ENCODE results near the gene ERC2. TPM values are rescaled to one million over a fixed set of nuclear protein-coding genes. Genes with fewer than 3 reads are reported as not detected.

Gene ERC2
- total RNA-seq, 1 experiment from 2014 or later = 0.77 TPM

DNA sequence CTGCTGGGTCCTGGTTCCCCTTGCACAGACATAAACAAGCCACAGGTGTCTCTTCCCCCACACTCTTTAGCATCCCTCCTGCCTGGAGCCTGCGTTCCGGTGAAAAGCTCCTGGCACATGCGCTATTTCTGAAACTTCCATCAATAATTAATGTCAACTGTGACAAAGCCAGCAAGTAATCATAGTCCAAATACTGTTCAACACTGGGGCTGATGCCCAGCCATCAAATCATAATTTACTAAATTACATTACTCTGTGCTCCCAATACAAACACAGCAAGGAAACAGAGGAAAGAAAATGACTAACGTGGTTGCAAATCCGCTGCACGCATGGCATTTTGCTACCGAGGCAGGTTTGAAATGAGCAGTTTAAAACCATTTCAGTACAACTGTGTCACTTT, 294.7 kb downstream of the ERC2 start:
- ATAC-seq = no peak
- Histone ChIP-seq H3K4me1 (ENCODE audit: insufficient read depth, low read length) (no peaks in the 10 kb centered on the region), H3K9me3 (ENCODE audit: low read length) (no peaks in the 10 kb centered on the region), H3K27me3 (ENCODE audit: low read length) (peaks cover 19% of the 10 kb centered on the region; the same call in 1 of the 2 replicates), H3K79me2 (ENCODE audit: low read length) (no peaks in the 10 kb centered on the region), H4K20me1 (ENCODE audit: low read length) (no peaks in the 10 kb centered on the region), H3K36me3 (ENCODE audit: low read depth, low read length) (no peaks in the 10 kb centered on the region), H3K4me2 (ENCODE audit: low read length) (no peak overlapping the region), H2AFZ (ENCODE audit: low read length) (no peak overlapping the region), H3K9ac (ENCODE audit: low read length) (no peak overlapping the region), H3K9me2 (replicated peaks; ENCODE audit: low read length) (no peaks in the 10 kb centered on the region), H3F3A (ENCODE audit: low read length, unreplicated experiment) (no peaks in the 10 kb centered on the region), H3K4me3 (ENCODE audit: low read length) (no peak overlapping the region), H3K27ac (ENCODE audit: low read length) (no peak overlapping the region)
- no TSS peak for BruUV-seq (replicated peaks)
- ChIA-PET CTCF (no interaction called here), POLR2A (ENCODE audit: unreplicated experiment) (no interaction called here)
- no peak for DNase-seq
- intact Hi-C loops (cut with micrococcal nuclease) = no loop called here
- TF ChIP-seq EZH2phosphoT487 (IDR thresholded peaks at IDR 0.05; ENCODE audit: borderline replicate concordance, low read length) (no peak), EZH2 (IDR thresholded peaks at IDR 0.05; ENCODE audit: low read length, unreplicated experiment) (no peak)

DNA sequence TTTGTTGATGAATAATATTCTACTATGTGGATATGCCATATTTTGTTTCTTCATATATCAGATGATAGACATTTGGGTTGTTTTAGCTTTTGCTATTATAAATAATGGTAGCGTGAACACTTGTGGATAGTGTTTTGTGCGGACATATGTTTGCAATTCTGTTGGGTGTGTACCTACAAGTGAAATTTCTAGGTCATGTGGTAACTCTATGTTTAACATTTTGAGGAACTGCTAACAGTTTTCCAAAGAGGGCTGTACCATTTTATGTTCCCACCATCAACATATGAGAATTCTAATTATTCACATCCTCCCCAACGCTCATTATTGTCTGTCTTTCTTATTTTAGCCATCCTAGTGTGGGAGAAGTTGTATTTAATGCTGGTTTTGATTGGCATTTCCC, 303.8 kb downstream of the ERC2 start:
- Histone ChIP-seq H3K36me3 (ENCODE audit: low read depth, low read length) (no peaks in the 10 kb centered on the region), H3K27ac (ENCODE audit: low read length) (no peak overlapping the region), H3F3A (ENCODE audit: low read length, unreplicated experiment) (no peaks in the 10 kb centered on the region), H3K79me2 (ENCODE audit: low read length) (no peaks in the 10 kb centered on the region), H3K27me3 (ENCODE audit: low read length) (no peaks in the 10 kb centered on the region), H2AFZ (ENCODE audit: low read length) (no peak overlapping the region), H3K4me1 (ENCODE audit: insufficient read depth, low read length) (no peaks in the 10 kb centered on the region), H3K9me3 (ENCODE audit: low read length) (no peaks in the 10 kb centered on the region), H3K4me2 (ENCODE audit: low read length) (no peak overlapping the region), H4K20me1 (ENCODE audit: low read length) (no peaks in the 10 kb centered on the region), H3K9me2 (replicated peaks; ENCODE audit: low read length) (no peaks in the 10 kb centered on the region), H3K9ac (ENCODE audit: low read length) (no peak overlapping the region), H3K4me3 (ENCODE audit: low read length) (no peak overlapping the region)
- CTCF ChIA-PET = no interaction called here
- no peak for TF ChIP-seq EZH2 (IDR thresholded peaks at IDR 0.05; ENCODE audit: low read length, unreplicated experiment)
- TF ChIP-seq, protein P1, sequence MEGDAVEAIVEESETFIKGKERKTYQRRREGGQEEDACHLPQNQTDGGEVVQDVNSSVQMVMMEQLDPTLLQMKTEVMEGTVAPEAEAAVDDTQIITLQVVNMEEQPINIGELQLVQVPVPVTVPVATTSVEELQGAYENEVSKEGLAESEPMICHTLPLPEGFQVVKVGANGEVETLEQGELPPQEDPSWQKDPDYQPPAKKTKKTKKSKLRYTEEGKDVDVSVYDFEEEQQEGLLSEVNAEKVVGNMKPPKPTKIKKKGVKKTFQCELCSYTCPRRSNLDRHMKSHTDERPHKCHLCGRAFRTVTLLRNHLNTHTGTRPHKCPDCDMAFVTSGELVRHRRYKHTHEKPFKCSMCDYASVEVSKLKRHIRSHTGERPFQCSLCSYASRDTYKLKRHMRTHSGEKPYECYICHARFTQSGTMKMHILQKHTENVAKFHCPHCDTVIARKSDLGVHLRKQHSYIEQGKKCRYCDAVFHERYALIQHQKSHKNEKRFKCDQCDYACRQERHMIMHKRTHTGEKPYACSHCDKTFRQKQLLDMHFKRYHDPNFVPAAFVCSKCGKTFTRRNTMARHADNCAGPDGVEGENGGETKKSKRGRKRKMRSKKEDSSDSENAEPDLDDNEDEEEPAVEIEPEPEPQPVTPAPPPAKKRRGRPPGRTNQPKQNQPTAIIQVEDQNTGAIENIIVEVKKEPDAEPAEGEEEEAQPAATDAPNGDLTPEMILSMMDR (conservative IDR thresholded peaks at IDR 0.05; ENCODE audit: low read depth, low read length) = no peak
- no peak for TF ChIP-seq EZH2phosphoT487 (IDR thresholded peaks at IDR 0.05; ENCODE audit: borderline replicate concordance, low read length)
- ATAC-seq = no peak
- intact Hi-C loops (cut with micrococcal nuclease) = no loop called here
- POLR2A ChIA-PET (ENCODE audit: unreplicated experiment) = no interaction called here
- DNase-seq = no peak
- no TSS peak for BruUV-seq (replicated peaks)

DNA sequence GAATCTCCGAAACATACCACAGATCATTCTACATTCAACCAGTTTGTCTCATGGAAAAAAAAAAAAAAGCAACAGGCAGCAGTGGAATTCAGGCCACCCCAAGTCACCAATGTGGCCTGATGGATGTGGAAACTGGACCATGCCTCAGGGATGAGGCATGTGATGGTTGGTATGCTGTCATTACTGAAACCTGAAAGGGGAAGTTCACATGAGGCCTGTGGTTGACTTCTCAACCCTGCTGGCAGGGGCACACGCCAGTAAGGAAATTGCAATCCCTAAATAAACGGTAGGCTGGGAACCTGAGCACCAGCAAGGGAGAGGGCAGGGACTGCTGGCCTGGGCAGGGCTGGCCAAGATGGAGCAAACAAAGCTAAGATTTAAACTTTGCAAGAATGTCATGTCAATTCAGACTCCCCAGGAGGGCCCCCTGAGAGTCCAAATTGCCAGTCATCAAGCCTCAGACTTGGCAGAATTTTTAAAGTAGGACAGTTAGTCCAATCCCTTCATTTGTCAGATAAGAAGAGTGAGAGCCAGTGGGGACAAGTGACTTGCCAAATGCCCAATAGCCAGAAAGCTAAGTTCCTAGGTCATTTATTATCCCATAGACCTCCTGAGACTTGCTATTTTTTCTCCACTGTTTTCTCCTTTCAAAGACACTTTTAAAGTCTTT, 310.4 kb downstream of the ERC2 start:
- POLR2A ChIA-PET (ENCODE audit: unreplicated experiment) = no interaction called here
- H3K27me3 ChIP-seq (ENCODE audit: low read length) = no peaks in the 10 kb centered on the region
- intact Hi-C loops (cut with micrococcal nuclease) = no loop called here
- no peak for TF ChIP-seq EZH2phosphoT487 (IDR thresholded peaks at IDR 0.05; ENCODE audit: borderline replicate concordance, low read length)
- TF ChIP-seq, protein P1 (conservative IDR thresholded peaks at IDR 0.05; ENCODE audit: low read depth, low read length) = no peak
- no peak for TF ChIP-seq EZH2 (IDR thresholded peaks at IDR 0.05; ENCODE audit: low read length, unreplicated experiment)
- H3K36me3 ChIP-seq (ENCODE audit: low read depth, low read length) = no peaks in the 10 kb centered on the region
- DNase-seq (peak; percentile 15), ATAC-seq (no peak)
- H2AFZ ChIP-seq (ENCODE audit: low read length) = no peak overlapping the region
- H3F3A ChIP-seq (ENCODE audit: low read length, unreplicated experiment) = no peaks in the 10 kb centered on the region
- CTCF ChIA-PET = no interaction called here
- no peak overlapping the region for H3K4me3 ChIP-seq (ENCODE audit: low read length)
- no peaks in the 10 kb centered on the region for H4K20me1 ChIP-seq (ENCODE audit: low read length)
- no peaks in the 10 kb centered on the region for H3K9me3 ChIP-seq (ENCODE audit: low read length)
- no peak overlapping the region for H3K9ac ChIP-seq (ENCODE audit: low read length)
- no peaks in the 10 kb centered on the region for H3K4me1 ChIP-seq (ENCODE audit: insufficient read depth, low read length)
- BruUV-seq (replicated peaks) = no TSS peak
- no peak overlapping the region for H3K4me2 ChIP-seq (ENCODE audit: low read length)
- no peaks in the 10 kb centered on the region for H3K9me2 ChIP-seq (replicated peaks; ENCODE audit: low read length)
- no peaks in the 10 kb centered on the region for H3K79me2 ChIP-seq (ENCODE audit: low read length)
- H3K27ac ChIP-seq (ENCODE audit: low read length) = no peak overlapping the region

All from PC-3 (cell line).